Cerebellar nuclear complex (tissue), 1 donor: ENCODE data around the gene ANKS6.

Source experiments
- DNase-seq, 2 experiments: peaks; one replicate each; lab custom pipeline; 2025; lab: John Stamatoyannopoulos, UW

ANKS6 gene

DNA sequence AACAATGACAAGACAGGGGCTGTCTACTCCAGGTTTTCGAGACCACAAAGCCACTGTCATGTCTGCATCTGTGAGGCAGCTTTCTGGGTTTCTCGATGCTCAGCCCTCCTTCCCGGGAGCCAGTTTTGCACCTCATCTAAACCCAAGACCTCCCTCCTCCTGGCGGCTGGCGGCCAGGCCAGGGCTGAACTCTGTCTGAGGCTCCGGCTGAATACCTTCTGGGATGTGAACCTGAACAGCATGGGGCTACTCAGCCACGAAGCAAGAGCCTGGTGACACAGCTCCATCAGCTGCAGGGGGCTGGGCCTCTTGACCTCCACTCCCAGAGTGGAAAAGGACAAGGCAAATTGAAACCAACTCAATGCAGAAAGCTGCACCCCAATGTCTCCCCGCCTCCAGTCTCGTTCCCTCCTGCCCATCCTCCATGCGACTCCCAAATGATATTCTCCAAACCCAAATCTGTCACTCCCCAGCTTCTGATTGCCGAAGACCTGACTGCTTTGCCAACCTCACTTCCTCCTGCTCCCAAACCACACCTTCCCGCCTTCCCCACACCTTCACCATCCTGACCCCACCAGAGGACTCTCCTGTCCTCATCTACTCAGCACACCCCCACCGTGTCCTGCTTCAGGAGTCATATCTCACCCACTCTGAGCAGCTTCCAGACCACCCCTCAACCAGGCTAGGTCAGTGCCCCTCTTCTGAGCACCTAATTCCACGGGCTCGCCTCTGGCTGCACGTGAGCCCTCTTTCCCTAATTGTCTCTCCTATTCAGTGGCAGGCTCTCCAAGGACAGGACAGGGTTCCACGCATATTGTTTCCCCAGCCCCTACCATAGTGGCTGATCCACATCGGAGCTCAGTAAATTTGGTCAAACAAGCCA lies 4.5 kb downstream of the ANKS6 start:
- no peak for DNase-seq

- DNase-seq: peak in 1 of 2 experiments; percentile 54
Measured at GRCh38 chr9:98790842-98791607, 5.3 kb downstream of the ANKS6 start.

DNA sequence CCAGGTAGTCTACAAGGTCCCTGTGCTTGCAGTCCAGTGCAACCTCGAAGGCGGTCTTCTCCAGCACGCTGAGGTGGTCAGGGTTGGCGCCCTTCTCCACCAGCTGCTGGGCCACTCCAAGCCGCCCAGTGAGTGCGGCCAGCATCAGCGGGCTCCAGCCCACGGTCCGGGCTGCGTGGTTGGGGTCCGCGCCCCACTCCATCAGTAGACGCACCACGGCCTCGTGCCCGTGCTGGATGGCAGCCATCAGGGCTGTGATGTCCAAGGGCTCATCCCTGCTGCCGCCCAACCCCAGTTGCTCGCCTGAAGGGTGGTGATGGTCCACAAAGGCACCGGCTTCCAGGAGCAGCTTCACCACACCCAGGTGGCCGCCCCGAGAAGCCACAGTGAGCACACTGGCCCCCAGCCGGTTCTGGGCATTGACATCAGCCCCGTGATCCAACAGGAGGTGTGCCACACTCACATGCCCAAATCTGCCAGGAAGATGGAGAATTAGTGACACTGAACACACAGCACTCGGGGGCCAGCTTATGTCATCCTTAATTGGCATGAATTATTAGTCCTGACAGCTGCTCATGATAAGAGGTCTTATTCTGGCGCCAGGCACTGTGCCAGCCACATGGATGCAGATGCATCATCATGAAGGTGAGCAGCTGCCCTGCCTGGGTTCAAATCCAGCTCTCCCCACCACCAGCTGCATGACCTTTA lies 6.1 kb downstream of the ANKS6 start:
- DNase-seq: peak in 1 of 2 experiments; percentile 14

GRCh38 chr9:98789483-98790133 lies 6.7 kb downstream of the ANKS6 start:
- no peak for DNase-seq

DNA sequence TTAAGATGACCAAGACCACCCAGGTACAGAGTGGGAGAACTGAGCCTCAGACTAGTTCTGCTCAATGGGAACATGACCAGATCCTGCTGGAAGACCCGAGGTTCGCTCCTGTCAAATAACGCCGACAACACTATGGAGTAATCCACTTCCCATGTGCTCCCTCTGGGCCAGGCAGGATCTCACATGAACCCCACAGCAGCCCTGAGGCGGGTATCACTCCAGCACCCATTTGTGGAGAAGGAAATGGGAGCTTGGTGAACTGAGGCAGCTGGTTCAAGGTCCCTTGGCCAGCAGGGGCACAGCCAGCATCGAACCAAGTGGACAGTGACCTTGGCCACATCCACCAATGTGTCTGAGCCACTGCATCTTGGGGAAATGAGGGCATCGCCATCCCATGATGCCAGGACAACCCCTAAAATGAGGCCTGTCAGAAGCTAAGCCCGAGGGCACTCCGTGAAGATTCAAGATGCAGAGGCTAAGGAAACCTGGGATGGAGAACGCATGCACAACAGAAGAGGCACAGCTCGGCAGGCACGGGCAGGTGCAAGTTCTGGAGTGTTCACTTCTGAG lies 8.5 kb downstream of the ANKS6 start:
- no peak for DNase-seq

DNA sequence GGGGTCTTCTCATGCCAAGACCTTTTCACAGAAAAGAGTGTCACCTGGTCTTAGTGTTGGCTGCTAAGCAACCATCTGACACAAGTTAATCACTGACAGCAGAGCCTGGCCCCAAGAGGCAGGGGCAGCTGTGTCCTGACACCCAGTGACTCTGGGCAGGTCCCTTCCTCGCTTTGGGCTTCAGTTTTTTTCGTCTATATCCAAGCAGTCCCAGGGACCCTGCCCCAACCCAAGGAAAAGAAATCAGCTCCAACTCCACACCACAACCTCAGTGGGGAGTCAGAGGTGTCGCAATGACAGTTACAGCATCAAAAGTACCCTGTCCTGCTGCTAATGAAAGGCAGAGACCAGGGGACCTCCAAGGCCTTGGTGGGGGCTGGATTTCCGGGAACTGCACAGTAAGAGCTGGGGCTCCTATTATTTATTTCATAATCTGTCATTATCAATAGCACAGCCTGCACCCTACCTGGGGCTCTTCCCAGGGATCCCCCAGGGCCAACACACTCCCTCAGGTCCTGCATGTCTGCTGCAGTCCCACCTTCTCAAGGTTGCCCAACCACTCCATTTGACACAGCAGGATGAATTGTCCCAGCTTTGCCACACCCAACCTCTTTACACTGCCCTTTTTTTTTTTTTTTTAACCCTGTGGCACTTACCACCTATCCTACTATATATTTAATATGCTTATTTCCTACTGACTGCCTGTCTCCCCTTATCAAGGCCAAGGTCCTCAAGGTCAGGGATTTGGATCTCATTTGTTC lies 9.4 kb downstream of the ANKS6 start:
- DNase-seq: no peak

DNA sequence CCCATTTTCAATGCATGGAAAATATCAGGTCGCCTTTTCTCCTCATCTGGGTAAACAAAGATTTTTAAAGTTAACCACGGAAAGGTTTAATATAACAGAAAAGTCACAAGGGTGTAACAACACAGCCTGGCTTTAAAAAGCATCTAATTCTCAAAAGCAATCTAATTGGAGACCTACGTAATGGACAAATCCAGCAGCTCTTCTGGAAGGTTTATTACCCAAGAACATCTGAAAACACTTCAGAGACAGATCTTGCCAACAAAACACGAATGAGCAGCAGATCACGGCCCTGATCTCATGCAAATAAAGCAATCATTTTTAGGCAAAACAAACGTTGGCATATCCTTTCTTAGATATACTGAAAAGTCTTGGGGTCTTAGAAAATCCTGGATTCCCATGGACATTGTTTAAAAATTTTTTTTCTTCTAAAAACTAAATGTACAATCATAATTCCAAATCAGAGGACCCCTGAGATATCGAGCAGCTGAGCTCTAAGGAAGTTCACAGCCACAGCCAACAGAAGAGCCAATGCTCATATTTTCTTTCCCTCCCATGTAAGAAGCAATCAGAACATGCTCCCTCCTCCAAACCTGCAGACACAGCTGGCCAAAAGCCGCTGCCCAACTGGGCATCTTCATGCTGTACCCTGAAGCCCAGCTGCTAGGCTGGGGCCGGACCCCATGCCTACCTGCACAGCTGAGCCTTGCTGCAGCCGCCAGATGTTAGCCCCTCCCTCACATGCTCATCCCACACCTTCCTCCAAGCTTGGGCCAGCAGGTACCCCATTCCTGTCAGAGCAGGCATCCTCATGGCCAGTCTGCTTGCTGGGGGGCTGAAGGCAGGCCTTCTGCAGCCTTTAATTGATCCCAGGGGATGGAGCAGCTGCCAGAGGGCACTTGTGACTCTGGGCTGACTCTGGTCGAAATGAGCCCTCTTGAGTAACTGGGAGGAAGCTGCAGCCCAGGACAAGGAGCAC lies 11.2 kb downstream of the ANKS6 start:
- no peak for DNase-seq

DNA sequence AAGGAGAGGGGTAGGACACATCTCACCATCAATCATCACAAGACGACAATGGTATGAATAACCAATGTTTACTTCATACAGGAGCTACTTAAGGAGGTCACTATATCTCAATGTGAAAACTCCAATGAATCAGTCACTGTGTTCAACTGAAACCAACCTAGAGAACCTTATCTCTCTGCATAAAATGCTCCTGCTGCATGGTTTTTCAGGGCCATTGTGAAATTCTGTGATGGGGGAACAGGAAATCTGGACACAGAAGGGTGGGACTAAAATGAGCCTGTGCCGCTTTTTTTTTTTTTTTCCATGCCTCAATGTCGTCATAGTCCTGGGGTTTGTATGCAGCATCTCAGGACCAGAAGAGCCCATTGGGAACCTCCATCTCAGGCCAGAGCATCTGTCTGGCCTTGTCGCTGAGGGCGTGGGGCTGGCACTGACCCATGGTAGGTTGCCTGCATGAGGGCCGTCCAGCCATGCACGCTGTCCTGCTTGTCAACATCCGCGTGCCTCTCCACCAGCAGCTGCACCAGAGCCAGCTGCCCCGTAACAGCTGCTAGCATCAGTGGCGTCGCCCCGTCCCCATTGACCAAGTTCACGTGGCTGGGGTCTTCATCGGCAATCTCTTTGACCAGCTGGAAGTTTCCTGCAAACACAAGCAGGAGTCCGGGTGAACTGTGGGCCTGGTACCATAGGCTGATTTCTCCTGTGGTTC lies 12.7 kb downstream of the ANKS6 start:
- DNase-seq: no peak

DNA sequence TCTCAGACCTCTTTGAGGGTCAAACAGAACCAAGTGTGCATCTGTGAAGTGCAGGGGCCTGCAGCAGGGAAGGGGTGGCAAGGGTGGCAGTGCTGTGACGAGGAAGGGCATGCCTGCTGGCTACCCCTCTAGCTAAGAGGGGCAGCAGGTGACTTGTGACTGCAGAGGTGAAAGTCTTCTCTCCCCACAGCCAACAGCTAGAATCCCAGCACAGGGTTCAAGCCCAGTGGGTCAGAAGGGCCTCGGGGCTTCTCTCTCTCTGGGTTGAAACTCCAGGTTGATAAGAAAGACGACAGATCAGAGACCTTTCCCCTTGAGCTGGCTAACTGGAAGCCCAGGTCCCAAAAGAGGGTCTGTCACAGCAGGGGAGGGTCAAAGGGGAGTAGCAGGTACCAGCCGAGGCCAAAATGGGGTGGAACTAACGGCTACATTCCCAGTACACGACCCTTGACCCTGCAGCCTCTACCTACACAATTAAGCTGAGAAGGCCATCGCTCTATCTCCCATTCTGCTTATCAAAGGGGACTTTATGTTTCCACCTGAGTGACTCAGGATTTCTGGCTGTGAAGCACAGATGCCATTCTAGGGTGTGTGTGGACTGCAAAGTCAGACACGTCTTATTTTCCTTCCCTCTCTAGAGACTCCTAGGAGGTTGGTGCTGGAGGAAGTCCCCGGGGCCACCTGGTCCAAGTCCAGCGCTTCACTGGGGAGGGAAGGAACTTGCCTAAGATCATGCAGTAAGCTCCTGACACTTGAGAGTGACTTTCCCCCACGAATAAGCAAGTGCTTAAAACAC lies 14.6 kb downstream of the ANKS6 start:
- DNase-seq: no peak

DNA sequence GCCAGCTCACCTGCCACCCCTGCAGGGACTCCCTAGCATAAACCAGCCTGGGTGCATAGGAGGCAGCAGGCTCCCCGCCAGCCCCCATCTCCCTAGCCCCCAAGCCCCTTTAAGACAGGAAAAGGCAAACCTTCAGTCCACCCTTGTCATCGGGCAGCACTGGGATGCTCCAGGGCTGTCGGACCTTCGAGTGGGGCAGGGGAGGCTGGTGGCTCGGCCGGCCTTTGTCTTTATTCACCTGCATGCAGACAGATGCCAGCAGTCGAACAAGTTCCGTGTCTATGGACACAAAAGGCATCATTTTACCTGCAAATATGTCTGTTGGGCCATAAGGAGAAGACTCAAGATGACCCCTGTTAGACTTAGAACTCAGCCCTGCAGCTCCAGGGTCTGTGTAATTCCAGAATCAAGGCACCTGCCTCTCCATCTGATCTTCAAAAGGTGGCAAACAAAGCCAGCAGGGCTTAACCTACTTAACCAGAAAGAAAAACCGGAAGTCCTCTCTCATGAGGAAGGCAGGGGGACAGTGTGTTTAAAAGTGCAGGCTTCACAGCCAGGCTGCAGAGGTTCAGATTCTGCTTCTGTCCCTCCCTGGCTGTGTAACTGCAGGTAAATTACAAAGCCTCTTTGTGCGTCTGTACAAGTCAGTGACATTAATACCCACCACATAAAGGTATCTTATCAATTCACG lies 16.2 kb downstream of the ANKS6 start:
- no peak for DNase-seq

DNA sequence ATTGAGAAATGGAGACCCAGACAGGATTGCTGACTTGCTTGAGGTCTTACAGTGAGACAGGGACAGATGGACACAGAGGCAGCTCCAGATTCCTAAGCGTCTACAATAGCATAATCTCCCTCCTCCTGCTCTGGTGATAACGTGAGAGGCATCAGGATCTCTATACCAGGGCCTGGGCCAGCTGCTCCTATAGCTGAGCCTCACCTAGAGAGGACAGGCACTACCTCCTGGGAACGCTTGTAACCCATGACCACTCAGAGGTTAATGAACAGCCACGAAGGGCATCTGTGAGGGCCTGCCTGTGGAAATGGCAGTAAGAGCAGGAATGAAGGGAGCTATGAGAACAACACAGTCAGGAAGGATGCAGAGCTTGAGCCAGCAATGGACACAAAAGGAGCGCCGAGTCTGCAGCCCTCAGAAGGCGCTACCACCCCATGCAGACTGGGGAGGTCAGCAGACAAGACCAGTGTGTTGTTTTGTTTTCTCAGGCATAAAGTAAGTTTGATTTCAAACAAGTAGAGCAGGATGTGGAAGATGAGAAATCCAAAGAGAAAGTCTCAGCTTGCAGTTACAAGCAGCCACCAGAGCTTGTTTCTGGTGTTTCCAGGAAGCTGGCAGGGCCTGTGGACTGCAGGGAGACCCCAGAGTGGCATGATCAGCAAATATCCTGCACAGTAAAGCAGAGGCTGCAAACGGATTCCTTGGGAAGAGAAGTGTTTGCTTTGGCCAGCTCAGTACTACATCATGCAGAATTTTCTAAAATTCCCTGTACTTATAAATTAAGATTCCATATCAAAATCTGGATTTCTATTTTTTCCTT lies 17.4 kb downstream of the ANKS6 start:
- DNase-seq: no peak

DNA sequence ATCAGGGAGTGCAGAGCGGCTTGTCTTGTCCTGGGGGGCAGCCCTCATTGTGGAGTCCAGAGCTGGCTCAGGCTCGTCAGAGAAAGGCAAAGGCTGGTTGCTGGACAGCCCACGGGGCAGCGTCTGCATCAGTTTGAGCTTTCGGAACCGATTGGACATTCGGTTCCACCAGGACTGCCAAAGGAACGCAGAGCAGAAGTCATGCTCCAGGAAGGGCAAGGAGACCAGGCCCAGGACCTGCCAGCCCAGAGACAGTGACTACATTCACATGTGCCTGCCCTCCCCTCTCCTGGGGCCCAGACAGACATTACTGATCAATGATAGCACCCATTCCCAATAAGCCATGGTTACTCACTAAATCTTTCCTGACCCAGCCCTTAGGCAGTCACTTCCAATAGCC lies 18.1 kb downstream of the ANKS6 start:
- DNase-seq: no peak

GRCh38 chr9:98777618-98778017 lies 18.7 kb downstream of the ANKS6 start:
- no peak for DNase-seq

GRCh38 chr9:98775831-98776441 lies 20.4 kb downstream of the ANKS6 start:
- DNase-seq: peak in 1 of 2 experiments; percentile 30

DNA sequence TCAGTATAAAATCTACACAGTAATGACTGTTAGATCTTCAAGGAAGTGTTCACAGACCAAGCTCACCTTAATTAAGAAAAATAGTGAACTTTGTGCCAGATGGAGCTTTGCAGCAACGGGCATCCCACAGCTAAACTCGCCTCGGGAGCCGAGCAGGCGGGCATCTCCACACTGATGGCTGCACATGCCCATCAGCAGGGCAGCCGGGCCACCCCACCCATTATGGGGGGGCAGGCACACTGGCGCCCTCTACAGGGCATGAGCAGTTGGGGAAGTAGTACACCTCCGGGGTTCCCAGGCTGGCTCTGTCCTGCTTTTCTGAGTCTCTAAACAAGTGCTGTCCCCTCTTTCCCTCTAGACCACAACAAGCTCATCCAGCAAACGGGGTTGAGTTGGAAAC lies 21.6 kb downstream of the ANKS6 start:
- no peak for DNase-seq

DNA sequence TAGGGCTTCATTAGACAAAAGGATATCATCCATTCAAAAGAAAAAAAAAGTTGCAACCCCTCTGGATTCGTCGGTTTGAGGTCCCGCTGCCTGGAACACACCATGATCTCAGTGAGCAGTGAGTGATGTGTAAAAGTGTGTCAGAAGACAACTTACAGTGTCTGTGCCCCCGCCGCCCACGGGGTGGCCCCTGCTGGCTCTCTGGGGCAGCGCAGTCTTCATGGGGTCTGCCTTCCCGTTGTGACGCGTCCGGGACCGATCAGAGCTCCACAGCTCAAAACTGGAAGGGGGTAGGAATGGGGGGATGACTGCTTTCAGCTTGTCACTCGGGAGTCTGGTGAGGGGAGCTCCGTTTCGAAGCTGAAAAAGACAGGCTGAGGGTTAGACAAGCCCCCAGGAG lies 22.6 kb downstream of the ANKS6 start:
- DNase-seq: no peak
